Measurements from ENCODE around the gene SYPL2.

Gene SYPL2

GRCh38 chr1:109493805-109494539 is 27.6 kb downstream of the SYPL2 start, which contains the start of gene CYB561D1:
Gene CYB561D1, plus strand, starts transcription at chr1:109494094. Its CDS starts 46 bp downstream, at chr1:109494140.
- Mint-ChIP-seq H3K4me1 (peaks cover 49% of the 10 kb centered on the region), H3K36me3 (ENCODE audit: low read depth) (peaks cover 7% of the 10 kb centered on the region), H3K27me3 (ENCODE audit: low read depth, poor library complexity) (no peaks in the 10 kb centered on the region), H3K4me3 (peak within 1 kb of the TSS; percentile 92), H3K9me3 (no peaks in the 10 kb centered on the region), H3K27ac (peak within 1 kb of the TSS; percentile 83)
- TF ChIP-seq, protein P1, sequence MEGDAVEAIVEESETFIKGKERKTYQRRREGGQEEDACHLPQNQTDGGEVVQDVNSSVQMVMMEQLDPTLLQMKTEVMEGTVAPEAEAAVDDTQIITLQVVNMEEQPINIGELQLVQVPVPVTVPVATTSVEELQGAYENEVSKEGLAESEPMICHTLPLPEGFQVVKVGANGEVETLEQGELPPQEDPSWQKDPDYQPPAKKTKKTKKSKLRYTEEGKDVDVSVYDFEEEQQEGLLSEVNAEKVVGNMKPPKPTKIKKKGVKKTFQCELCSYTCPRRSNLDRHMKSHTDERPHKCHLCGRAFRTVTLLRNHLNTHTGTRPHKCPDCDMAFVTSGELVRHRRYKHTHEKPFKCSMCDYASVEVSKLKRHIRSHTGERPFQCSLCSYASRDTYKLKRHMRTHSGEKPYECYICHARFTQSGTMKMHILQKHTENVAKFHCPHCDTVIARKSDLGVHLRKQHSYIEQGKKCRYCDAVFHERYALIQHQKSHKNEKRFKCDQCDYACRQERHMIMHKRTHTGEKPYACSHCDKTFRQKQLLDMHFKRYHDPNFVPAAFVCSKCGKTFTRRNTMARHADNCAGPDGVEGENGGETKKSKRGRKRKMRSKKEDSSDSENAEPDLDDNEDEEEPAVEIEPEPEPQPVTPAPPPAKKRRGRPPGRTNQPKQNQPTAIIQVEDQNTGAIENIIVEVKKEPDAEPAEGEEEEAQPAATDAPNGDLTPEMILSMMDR (IDR thresholded peaks at IDR 0.05): peak; percentile 95
- peak; percentile 91 for DNase-seq

- no peak for DNase-seq
- no peak overlapping the region for H3K27ac Mint-ChIP-seq
- H3K36me3 Mint-ChIP-seq (ENCODE audit: low read depth): peaks cover 7% of the 10 kb centered on the region
- peak overlapping the region; percentile 92 for H3K4me3 Mint-ChIP-seq
- H3K27me3 Mint-ChIP-seq (ENCODE audit: low read depth, poor library complexity): no peaks in the 10 kb centered on the region
- H3K9me3 Mint-ChIP-seq: no peaks in the 10 kb centered on the region
- peaks cover 62% of the 10 kb centered on the region for H3K4me1 Mint-ChIP-seq
- TF ChIP-seq, protein P1 (IDR thresholded peaks at IDR 0.05): no peak
Measured at GRCh38 chr1:109495738-109496137, 29.4 kb downstream of the SYPL2 start.

GRCh38 chr1:109497449-109498160 is 31.3 kb downstream of the SYPL2 start:
- Mint-ChIP-seq H3K27me3 (ENCODE audit: low read depth, poor library complexity) (no peaks in the 10 kb centered on the region), H3K36me3 (ENCODE audit: low read depth) (peaks cover 7% of the 10 kb centered on the region), H3K9me3 (no peaks in the 10 kb centered on the region), H3K4me3 (no peak overlapping the region), H3K4me1 (peaks cover 66% of the 10 kb centered on the region), H3K27ac (no peak overlapping the region)
- TF ChIP-seq, protein P1 (IDR thresholded peaks at IDR 0.05): no peak
- no peak for DNase-seq

DNA sequence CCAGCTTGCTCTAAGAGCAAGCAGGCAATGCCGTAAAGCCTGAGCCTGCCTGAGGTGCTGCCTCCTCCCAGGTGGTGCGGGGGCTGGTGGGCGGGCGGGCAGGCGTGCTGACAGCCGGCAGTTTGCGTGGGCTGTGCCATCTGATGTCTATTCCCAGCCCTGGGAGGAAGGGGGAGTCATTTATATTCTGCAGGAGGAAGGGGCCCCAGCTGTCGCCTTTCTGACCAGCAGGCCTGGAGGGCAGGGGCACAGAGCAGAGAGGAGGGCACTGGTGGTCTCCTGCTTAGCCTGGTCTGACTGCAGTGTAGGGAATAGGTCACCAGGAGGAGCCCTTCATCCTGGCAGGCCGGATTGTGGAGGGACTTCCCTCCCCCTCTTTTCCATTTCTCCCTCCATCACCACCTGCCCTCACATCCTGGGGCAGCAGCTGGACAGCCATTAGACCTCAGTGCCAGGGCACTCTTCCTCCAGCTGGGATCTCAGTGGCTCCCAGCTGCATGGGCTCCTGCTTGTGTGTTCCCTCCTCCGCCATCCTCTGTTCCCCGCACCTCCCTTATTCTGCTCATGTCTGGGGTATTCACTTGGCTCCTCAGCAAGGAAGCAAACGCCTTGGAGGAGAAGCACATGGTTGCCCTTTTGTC is 31.9 kb downstream of the SYPL2 start:
- H3K4me1 Mint-ChIP-seq: peaks cover 66% of the 10 kb centered on the region
- peak; percentile 75 for DNase-seq

GRCh38 chr1:109499081-109499480 is 32.7 kb downstream of the SYPL2 start:
- DNase-seq: no peak
- no peak overlapping the region for H3K4me3 Mint-ChIP-seq

More for the DNA sequence above, 31.9 kb downstream of the SYPL2 start:
- Mint-ChIP-seq H3K36me3 (ENCODE audit: low read depth) (peaks cover 7% of the 10 kb centered on the region), H3K27ac (no peak overlapping the region), H3K27me3 (ENCODE audit: low read depth, poor library complexity) (no peaks in the 10 kb centered on the region), H3K9me3 (no peaks in the 10 kb centered on the region), H3K4me3 (no peak overlapping the region)
- TF ChIP-seq, protein P1 (IDR thresholded peaks at IDR 0.05): peak; percentile 69

More at GRCh38 chr1:109499081-109499480, 32.7 kb downstream of the SYPL2 start:
- TF ChIP-seq, protein P1 (IDR thresholded peaks at IDR 0.05): no peak
- H3K9me3 Mint-ChIP-seq: no peaks in the 10 kb centered on the region
- no peak overlapping the region for H3K27ac Mint-ChIP-seq
- peaks cover 7% of the 10 kb centered on the region for H3K36me3 Mint-ChIP-seq (ENCODE audit: low read depth)
- no peaks in the 10 kb centered on the region for H3K27me3 Mint-ChIP-seq (ENCODE audit: low read depth, poor library complexity)
- H3K4me1 Mint-ChIP-seq: peaks cover 62% of the 10 kb centered on the region
